Thyroid gland (tissue), 4 donors: ENCODE measurements around the gene OSBPL6.

Experiments
- CTCF ChIP-seq, 6 experiments: fragments of 200-600 bp in 3 of 6; fragments of 450-650 bp in 3 of 6; sonication (generic) in 3 of 6; IDR thresholded peaks; one replicate each; pipeline ENCODE4 v1.5.1; 2016 to 2019; ENCODE audit warnings: antibody characterized with exemption in 6 of 6, mild to moderate bottlenecking in 2 of 6, inconsistent platforms in 1 of 6, moderate library complexity in 1 of 6
- POLR2A ChIP-seq, 2 donors: fragments of 450-650 bp; IDR thresholded peaks; one replicate each; pipeline ENCODE4 v1.6.1; 2017; ENCODE audit warnings: antibody characterized with exemption in 2 of 2, mild to moderate bottlenecking in 2 of 2, moderate library complexity in 1 of 2

- no peak for TF ChIP-seq POLR2A (IDR thresholded peaks at IDR 0.05)
- TF ChIP-seq CTCF (IDR thresholded peaks at IDR 0.05) = no peak
Observed at GRCh38 chr2:178388287-178388686, 194.0 kb downstream of the OSBPL6 start.
